GM03348 (cell line): Measurements from ENCODE around the gene ATRNL1.
A peak's percentile ranks its signal among the peaks of the same experiment; 100 is the strongest.
"Not testable (repeated sequence)": the region's sequence is repeated elsewhere in the genome, so short reads cannot be mapped to it uniquely, and the experiment has no call there.

ENCODE experiments used
- DNase-seq: peaks from one replicate; pipeline ENCODE4 v3.0.0; 2012; ENCODE audit warnings: low spot score

ATRNL1 gene

DNA sequence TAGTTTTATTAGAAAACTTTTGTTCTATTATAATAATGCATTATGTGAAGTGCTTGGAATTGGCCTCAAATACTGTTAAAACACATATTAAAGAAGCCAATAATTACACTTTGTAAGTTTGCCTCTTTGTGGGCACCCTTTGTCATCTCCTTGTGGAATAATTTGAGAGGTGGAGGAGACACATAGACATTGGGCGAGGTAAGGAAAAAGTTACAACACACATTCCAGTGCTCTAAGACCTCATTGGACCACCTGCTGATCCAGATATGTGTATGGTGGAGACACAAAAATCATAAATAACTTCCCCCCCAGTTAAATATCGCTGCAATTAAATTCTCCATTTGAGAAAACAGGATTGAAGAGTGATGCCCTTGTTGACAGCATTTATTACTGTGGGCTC is 668.0 kb downstream of the ATRNL1 start:
- DNase-seq, result no peak

DNA sequence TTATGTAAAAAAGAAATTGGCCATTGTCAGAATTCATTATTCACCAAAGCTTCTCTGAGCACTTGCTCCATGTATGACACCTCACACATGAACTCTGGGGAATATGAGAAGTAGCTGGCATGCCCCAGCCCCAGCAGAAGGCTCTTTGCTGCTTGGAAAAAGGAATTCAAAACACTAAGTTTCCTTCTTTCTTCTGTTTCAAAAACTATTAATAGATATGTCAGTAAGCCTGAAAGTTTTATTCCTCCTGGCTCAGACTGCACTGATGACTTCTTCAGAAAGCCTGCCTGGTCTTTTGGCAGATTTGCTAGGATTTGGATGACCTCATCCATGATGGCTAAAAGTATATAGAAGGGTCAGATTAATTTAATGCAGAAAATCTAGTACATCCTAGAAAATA is 668.9 kb downstream of the ATRNL1 start:
- DNase-seq, result peak; percentile 37

GRCh38 chr10:115771755-115772154 is 678.6 kb downstream of the ATRNL1 start:
- peak; percentile 5 for DNase-seq

- DNase-seq, result peak; percentile 56
Measured at GRCh38 chr10:115772606-115773005, 679.4 kb downstream of the ATRNL1 start.

- DNase-seq, result peak; percentile 11
Measured at GRCh38 chr10:115773832-115774231, 680.7 kb downstream of the ATRNL1 start.

DNA sequence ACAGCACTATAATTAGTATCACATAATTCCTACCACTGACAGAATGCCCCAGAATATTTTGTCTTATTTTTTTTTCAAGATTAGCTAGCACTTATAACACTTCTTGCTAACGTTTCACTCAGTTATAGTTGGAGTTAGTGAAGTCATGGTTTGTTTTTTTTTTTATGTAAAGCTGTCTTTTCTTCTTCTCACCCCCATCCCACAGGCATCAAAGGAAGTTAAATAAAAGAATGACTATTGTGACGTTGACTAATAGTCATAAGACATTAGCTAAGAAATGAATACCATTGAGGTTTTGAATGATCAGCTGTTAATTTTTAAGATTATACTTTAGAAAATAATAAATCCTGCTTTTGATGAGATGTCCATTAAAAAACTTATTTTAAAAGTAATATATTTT is 681.6 kb downstream of the ATRNL1 start:
- DNase-seq, result no peak

GRCh38 chr10:115777646-115778045 is 684.5 kb downstream of the ATRNL1 start:
- no peak for DNase-seq

DNA sequence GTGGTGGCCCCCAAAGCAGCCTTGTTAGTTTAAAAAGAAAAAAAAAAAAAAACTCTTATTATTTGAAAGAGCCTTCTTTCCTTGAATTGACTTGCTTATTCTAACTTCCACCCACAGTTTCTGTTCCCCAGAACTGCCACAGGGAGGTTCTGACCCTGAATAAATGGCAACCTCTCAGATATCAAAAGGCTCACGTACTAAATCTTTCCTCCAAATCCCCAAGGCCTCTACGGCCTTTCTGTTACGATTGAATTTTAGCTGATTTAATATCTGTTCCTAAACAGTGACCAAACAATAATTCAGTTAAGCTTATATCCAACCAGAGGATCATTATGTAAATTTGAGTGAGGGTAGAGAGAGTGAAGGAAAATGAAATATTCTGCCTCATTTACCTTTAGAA is 697.1 kb downstream of the ATRNL1 start:
- DNase-seq, result no peak

DNA sequence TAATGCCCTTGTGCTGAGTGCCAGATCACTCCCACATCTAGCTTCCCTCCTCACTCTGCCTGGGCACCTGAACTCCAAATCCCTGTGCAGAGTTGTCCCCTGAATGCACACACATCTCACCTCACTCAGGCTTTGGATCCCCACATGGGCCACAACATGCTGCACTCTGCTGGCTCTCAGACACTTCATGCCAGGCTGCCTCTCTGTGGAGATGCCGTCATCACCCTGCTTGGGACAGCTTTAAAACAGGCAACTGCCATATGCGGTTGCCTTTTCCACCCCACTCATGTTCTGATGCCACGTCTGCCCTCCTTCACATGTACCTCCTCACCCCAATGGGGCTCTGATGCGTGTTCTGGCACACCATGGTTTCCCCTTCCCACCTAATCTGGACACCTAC is 702.8 kb downstream of the ATRNL1 start:
- DNase-seq, result no peak

DNA sequence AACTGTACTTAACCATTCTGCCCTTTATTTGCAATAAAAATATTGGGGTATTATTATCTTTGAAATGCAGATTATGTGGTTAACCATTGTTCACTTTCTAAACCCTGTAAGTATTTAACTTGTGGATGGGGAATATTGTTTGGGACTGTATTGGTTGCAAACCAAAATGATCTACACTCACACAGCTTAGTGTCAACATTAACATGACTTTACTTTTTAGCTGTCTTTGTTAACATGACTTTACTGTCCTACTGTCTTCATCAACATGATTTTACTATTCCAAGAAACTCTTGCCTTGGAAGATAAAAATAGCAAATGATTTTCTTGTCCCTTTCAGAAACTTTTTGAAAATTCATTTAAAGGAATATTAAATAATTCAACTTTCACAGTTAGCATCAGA is 708.3 kb downstream of the ATRNL1 start:
- no peak for DNase-seq

DNA sequence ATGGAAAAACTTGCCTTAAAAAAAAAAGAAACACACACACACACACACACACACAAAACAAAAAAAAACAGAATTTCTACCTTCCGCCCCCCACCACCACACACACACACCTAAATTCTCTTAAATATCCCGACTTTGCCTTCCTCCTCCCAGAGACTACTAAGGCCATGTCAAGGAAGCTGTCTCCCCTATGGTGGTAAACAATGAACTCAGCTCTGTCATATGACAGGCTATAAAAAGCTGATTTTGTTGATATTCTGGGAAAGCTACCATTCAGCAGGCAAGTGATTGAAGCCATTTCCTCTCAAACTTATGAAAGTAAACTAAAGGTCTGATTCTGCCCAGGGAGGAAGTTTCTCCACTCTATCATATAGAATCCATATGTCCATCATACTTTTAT is 708.8 kb downstream of the ATRNL1 start:
- DNase-seq, result no peak

GRCh38 chr10:115802911-115803310 is 709.7 kb downstream of the ATRNL1 start:
- no peak for DNase-seq

GRCh38 chr10:115814542-115814941 is 721.4 kb downstream of the ATRNL1 start:
- no peak for DNase-seq

GRCh38 chr10:115818012-115818411 is 724.8 kb downstream of the ATRNL1 start:
- DNase-seq, result peak; percentile 8

GRCh38 chr10:115826396-115826795 is 733.2 kb downstream of the ATRNL1 start:
- DNase-seq, result no peak

DNA sequence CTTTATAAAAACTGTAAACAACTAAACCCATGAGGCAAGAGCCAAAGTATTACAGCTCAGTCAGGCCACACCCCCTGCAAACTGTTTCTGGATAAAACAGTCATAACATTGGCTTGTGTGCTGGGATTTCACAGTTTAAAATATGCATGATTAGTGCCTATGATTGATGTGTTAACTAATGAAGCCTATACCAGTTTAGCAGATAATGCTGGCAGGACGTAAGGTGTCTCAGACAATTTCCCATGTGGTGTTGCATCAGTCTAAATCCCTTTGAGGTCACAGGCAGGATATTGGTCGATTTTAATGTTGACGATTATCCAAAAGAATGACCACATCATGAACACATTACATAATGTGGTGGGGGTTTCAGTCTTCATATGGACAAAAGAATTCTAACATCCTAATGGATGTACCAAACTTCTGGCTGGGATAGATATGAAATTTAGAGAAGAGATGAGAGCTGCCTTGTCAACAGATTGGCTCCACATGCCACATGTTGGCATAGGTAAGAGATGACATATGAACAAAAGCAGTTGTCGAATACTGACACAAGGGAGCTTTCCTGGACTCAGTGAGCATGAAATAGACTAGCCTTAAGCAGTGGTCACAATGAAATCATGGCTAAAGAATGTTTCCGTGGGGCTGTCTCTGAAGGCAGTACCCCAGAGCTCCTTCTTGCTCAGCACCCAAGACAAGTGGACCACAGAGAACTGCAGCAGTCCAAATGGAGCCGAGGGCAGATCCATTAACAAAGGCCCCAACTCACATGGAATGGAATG is 734.3 kb downstream of the ATRNL1 start:
- DNase-seq, result peak; percentile 60

GRCh38 chr10:115828182-115828581 is 735.0 kb downstream of the ATRNL1 start:
- not testable (repeated sequence) for DNase-seq

DNA sequence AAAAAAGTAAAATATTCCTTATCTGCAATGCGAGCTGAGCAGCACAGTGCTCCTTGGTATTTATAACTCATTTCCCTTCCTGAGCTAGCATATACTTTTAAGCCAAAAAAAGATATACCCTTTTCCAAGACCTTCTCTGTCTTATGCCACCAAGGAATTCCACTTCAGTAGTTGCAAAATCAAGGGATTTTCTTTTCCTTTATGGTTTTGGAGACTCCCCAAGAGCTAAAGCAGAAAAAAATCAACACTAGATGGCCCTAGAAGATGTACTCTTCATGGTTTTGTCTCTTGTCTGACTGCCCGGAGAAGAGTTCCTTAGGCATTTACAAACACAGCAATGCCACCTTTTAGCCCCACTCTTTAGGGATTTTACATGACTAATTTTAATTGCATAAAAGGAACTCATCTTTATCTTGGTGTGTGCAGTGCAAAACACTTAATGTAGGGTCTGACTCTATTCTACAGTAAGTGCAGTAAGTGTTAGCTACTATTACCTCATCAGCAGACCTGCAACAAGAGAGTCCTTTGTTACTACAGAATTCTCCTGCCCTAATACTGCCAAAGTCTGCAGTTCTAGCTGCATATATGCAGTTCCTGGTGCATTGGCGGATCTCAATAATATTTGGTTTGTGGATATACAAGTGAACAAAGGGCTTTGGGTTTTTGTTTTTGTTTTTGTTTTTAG is 736.5 kb downstream of the ATRNL1 start:
- peak; percentile 59 for DNase-seq

DNA sequence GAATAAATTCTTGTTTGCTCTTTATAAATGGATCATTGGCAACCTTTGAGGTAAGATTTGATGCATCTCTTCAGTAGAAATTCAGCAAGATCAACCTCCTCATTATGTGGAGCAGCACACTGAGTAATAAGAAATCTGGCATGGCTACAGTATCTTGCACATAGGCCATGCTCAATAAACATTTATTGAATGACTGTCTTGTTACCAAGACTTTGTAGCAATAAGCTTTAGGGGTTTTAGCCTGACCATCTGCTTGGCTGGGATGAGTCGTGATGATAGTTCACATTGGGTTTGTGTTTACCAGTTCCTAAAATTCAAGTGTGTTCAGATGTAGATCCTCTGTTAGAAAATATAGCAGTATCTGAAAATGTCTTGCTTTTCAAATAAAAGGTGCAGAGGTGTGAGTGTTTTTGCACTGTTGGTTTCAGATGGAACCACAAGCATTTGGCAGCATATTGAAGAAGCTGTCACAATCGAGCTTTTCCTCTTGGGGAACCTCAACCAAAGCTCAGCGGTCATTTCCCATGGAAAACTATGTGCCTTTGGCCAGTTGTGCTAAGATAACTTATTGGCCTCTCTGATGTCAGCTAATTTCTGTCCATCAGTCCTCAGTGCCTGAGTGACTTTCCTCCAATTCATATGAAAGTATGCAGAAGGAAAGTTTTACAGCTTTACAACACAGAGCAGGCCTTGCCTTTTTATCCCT is 737.3 kb downstream of the ATRNL1 start:
- DNase-seq, result peak; percentile 39

DNA sequence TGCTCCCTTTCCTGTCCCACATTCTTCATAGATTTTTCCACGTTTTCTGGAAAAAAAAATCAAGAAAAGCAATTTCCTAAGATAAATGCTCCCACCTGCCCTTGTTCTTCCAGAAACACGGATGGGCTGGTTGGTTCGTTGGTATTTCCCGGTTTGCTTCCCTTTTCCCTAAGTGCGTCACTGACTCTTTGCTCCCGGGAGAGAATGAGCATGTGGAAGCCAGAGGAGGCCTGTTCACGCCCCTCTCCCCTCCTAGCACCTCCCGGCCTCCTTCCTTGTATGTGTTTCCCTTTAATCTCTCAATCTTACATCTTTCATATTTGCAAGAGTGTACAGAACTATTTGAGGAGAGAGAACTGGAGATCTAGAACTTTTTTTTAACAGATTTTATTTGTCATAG is 737.9 kb downstream of the ATRNL1 start:
- no peak for DNase-seq

DNA sequence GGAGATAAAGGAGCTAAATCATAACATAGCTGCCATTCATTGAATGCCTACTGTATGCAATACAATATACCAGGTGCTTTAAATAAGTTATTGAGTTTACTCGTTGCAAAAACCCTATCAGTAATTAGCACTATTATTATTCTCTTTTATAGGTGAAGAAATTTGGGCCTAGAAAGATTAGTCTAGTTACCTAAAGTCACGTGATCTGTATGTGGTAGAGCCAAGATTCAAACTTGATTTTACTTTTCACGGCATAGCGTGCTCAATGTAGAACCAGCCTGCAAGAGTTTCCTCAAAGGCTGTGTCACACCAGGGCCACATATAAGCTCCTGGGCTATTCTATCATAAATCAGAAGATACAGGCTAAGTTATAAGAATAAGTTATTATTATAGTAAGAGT is 740.0 kb downstream of the ATRNL1 start:
- DNase-seq, result no peak

GRCh38 chr10:115844591-115844990 is 751.4 kb downstream of the ATRNL1 start:
- peak; percentile 20 for DNase-seq

DNA sequence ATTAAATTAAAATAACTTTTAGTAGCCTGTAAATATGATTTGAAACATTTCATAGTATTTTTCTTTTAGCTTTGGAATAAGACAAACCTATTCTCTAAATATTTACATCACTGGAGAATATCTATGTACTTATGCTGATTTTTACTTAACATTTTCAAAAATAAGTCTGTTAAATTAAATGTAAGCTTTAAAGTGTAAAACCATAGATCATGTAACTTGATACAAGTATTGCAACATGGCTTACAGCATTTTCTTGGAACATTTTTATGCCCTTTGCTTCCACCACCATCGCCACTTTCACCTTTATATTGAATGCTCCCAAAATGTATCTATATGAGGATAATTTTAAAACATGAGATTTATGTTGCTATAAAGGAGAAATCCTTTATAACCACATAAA is 752.8 kb downstream of the ATRNL1 start:
- DNase-seq, result no peak
